ENCODE data around the gene SMARCB1.

Gene SMARCB1

DNA sequence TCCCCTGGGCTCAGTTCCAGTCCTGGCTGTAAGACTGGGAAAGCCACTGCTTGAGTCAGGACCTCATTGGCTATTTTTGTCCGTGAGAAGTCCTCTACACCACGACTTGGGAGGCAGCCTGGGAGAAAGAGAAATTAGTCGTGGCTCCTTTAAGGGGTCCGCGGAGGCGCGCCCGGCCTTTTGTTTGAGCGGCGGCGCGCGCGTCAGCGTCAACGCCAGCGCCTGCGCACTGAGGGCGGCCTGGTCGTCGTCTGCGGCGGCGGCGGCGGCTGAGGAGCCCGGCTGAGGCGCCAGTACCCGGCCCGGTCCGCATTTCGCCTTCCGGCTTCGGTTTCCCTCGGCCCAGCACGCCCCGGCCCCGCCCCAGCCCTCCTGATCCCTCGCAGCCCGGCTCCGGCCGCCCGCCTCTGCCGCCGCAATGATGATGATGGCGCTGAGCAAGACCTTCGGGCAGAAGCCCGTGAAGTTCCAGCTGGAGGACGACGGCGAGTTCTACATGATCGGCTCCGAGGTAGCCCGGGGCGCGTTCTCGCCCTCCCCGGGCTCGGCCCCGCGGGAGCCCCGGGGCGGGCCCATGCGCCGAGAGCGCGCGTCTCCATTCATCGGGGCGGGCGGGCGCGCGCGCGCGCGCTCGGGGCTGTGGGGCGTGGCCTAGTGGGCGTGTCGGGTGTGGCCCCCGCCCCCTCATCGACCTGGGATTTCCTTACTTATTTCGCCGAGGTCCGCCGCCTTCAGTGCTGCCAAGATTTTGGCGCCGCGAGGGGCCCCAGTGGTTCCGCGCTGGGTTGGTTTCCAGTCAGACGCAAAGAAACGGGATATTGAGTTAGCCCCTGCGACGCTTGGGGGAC, at the start of gene SMARCB1:
TSS of gene SMARCB1 (plus strand) at position 215 of the 848 bp plus-strand sequence. CDS start at position 419, 204 bp downstream.
- peak; percentile 79 for DNase-seq (ENCODE audit: low read depth)

DNA sequence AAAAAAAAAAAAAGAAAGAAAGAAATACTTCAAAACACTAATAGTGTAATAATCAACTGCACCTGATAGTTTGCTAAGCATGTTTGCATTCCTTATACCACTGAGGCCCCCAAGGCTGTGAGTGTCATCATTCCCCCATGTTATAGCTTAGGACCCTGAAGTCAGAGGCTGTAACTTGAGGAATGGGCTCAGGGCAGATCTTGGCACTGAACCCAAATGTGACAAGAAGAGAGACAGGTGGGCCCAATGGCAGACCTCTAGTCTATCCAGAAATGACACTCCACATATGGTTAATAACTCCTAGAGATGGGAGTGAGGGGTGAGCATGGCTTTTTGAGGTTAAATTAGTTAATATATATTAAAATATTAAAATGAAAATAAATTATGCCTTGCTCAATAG, 49.1 kb upstream of the SMARCB1 start:
- DNase-seq (ENCODE audit: low read depth), result no peak

DNA sequence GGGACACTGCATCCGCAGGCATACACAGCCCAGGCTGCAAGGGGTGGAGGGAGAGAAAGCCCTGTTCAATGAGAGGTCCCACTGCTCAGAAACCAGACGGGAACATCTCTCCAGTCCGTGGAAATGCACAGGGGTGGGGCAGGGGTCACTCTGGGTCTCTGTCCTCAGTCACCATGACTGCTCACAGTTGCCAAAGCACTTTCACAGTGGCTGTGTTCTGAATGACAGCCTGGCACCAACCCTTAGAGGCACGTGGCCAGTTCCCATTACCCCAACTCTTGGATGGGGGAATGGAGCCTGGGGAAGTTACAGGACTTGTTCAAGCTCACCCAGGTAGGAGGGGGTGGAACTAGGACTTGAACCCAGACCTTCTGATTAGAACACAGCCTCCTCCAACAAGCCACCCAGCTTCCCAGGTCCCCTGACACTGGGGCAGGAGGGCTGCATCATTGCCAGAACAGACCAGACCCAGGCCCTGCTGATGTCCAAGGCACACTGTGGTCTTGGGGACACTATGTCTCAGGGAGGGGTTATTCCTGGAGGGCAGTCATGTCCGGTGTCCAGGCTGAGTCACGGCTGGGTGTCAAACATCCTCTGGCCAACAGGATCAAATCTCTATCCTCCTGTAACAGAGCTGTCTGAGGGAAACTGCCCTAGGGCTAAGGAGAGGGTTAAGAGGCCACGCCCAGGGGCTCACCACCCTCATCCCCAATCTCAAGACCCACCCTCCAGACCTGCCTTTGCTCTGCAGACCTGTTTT, 44.1 kb upstream of the SMARCB1 start:
- DNase-seq (ENCODE audit: low read depth), result no peak

DNA sequence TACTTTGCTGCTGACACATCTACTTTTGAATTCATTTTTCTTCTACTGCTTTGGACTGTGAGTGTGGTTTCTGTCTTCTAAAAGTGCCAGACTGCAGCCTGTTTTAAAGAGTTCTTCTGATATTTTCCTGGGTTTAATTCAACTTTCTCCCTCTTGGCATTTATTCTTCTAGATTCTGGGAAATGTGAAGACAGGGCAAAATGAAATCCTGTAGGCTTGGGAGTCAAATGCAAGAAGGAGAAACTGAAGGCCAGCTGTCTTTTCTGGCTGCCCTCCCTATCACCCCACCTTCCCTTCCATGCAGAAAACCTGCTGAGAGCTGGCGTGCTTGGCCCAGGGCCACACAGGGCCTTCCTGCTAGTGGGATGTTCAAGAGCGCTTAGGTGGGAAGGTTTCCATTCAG, 43.5 kb upstream of the SMARCB1 start:
- no peak for DNase-seq (ENCODE audit: low read depth)

DNA sequence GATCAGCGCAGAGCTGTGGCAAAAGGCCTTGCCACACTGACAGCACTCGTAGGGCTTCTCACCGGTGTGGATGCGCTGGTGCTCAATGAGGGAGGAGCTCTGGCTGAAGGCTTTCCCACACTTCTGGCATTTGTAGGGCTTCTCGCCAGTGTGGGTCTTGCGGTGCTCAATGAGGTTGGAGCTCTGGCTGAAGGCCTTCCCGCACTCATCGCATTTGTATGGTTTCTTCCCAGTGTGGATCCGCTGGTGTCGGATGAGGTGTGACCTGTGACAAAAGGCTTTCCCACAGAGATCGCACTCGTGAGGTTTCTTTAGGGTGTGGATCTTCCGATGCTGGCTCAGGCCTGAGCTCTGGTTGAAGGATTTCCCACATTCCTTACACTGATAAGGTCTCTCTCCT, 42.8 kb upstream of the SMARCB1 start:
- no peak for DNase-seq (ENCODE audit: low read depth)

DNA sequence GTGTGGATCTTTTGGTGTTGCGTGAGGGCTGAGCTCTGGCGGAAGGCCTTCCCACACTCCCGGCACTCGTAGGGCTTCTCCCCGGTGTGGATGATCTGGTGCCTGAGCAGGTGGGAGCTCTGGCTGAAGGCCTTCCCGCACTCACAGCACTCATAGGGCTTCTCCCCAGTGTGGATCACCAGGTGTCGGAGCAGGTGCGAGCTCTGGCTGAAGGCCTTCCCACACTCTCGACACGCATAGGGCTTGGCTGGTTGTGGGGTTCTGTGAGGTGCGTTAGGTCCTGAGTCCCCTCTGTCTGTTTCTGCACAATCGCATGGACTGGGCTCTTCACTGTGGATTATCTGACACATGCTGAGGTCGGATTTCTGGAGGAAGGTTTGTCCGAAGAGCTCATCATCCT, 42.3 kb upstream of the SMARCB1 start:
- no peak for DNase-seq (ENCODE audit: low read depth)

DNA sequence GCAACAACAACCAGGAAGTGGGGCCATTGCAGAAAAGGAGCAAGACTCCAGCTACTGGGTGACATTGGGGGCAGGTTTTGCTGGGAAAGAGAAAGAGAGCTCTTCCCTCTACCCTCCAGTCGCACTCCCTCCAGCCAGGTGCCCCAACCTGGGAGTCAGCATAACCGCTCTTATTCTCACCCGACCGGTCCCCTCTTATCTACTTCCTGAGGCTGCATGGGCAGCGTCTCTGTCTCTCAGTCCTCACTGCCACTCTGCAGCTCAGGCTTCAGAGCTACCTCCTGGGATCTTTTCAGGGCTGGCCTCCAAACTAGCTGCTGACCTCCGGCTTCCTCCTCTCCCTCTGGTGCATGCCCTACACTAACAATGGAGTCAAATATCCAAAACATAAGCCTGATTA, 41.0 kb upstream of the SMARCB1 start:
- DNase-seq (ENCODE audit: low read depth), result no peak

DNA sequence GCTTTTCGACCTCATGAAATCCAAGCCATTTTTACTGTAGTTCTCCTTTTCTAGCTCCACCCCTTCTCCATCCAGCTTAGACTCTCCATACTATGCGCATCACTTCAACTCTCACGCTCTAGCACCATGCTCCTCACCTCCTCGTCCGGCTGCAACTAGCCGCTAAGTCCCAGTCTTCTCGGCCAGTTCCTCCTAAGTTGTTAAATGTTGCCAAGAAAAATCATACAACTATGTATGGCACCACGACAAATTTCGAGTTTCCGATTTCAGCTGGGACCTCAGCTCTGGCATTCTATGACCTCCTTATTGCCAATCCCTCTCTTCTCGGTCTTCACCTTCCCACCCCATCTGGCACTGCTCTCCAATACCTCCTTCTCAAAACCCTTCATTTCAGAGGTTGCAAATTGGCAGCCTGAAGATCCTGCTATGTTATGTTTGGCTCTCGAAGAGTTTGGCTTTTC, 36.9 kb upstream of the SMARCB1 start:
- no peak for DNase-seq (ENCODE audit: low read depth)

DNA sequence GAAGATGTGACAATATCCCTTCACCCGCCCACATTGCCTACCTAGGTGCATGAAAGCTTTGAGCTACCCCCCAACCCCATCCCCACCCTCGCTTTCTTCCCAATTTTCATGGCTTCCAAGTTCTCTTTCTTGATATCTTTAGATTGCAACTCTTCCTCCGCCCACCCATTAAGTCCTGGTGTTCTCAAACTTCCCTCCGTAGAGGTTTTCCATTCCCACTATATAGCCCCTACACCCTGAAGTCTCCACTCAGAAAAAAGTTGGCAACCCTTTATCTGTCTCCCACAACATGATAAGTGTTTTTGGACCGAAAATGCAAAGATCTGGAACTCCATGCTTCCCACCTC, 36.4 kb upstream of the SMARCB1 start:
- no peak for DNase-seq (ENCODE audit: low read depth)

DNA sequence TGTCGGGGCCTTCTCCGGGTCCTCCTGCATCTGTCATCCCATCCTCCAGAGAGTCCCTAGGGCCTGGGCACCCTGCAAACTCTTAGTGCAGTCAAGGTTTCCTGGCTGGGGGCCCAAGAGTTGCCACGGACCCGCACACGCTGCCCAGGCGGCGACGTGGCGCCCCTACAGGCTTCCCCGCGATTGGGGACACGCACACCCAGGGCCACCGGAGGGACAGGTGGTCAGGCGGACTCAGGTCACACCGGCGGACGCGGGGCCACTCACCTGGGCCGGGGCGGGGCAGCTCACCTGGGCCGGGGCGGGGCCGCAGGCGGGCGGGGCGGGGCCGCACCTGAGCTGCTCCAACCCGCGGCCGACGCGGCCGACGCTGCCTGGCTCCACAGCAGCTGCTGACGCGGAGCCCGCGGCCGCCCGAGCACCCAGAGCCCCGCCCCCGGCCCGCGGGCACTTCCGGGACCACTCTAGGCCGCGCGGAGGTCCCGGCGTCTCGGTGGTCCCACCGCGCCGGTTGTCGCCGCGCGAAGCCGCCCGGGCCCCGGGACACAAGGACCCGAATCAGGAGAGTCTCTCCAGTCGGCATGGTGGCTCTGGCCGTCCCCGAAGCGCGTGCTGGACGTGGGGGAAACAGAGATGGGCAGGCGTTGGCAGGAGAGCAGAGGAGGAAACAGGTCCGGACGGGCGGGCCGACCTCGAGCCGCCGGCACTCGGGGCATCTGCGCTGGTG, 35.9 kb upstream of the SMARCB1 start, which contains the start of gene ZNF70:
TSS of gene ZNF70 (minus strand) at position 399 of the 727 bp plus-strand sequence. CDS start 5,972 bp downstream, outside the sequence.
- DNase-seq (ENCODE audit: low read depth), result peak; percentile 79

DNA sequence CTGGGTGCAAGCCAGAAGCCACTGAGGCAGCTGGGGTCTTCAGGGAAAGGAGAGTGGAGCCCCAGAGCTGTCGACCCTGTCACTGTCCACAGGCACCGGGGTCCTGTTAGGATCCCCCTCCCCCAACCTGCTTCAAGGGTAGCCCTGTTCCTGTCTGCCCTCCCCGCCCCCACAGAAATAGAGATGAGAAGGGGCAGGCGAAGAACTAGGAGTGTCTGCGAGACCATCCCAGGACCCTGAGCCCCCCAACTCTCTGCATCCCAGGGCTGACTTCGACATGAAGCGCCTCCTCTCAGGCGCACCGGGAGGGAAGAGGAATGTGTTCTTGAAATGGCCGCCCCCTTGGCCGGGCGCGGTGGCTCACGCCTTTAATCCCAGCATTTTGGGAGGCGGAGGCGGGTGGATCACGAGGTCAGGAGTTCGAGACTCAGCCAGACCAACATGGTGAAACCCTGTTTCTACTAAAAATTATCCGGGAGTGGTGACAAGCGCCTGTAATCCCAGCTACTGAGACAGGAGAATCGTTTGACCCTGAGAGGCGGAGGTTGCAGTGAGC, 35.2 kb upstream of the SMARCB1 start:
- no peak for DNase-seq (ENCODE audit: low read depth)

DNA sequence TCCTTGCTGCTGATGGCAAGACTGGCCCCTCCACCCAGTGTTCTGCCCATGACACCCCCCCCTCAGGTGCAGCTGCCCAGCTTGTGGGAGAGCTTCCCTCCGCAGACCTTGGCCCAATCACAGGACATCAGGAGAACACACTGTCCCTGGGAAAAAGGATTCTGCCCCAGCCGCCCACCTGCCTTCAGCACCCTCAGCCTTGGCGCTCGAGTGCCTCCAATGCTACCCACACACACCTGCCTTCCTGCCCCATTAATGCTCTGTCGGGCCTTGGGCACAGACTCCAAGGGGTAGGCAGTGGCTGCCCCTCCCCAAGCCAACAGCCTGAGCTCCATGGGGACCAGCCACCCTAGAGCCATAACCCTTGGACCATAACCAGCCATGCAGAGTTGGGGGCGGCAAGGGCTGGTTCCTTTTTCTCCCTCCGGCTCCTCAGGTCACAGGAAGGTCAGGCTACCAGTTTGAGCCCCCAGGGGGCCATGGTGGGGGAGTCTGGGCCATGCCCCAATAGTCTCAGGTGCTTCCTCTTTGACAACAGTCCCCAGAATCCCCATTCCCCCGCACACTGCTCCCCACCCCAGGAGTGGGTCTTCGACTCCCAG, 34.6 kb upstream of the SMARCB1 start:
- no peak for DNase-seq (ENCODE audit: low read depth)

DNA sequence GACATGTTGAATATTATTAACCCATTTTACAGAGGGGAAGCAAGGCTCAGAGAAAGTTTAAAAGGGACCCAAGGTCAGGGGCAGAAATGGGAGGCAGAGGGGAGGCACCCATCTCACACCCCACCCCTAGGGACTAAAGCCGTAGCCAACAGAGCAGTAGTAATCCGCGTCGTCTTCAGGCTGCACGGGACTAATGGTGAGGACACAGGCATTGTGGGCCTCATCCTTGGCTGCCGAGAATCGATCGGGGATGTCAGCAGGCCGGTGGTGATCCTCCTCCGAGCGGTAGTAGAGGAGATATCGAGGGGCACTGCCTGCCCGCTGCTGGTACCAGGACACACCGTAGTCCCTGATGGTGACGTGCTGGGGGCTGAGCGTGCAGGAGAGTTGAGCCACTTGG, 34.0 kb upstream of the SMARCB1 start:
- no peak for DNase-seq (ENCODE audit: low read depth)

DNA sequence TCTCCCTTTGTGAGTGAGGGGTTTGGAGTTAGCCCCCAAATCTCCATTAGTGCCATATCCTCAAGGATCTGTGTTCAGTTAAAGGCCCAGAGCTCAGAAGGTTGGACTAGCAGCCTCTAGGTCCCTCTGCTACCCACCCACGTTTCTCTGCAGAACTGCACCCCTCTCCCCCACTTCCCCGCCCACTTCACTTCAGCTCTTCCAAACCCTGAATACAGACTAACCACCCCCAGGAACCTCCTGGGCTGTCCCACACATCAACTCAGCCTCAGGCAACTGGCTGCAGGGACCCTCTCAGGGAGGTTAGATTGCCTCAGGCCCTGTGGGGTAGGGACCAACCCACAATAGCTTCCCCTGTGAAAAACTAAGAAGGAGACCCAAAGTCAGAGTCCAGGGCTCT, 33.4 kb upstream of the SMARCB1 start:
- DNase-seq (ENCODE audit: low read depth), result no peak

DNA sequence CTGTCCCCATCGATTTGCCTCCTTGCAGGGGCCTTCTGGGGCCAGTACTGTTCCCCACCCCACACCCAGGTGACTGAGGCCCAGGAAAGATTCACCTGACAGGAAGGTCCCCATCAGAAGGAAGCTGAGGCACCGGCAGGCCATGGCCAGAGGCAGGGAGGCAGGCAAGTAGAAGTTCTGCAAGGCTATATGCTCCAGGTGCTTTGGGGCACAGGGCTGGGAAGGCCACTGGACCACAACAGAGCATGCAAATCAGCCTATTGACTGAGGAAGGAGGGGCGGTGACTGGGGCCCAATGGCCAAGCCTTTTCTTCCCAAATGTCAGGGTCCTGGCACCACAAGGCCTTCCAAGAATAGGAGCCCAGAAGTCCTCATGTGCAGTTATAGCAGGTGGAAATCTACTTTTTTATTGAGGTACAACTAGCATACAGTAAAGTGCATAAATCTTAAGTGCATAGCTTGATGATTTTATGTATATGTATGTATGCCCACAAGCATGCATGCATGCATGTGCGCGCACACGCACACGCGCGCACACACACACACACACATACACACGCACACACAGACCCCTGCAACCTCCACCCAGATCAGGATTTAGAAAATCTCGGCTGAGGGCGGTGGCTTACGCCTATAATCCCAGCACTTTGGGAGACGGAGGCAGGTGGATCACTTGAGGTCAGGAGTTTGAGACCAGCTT, 32.4 kb upstream of the SMARCB1 start, which contains the start of gene VPREB3:
TSS of gene VPREB3 (minus strand) at position 206 of the 700 bp plus-strand sequence. CDS start at position 144, 62 bp downstream.
- no peak for DNase-seq (ENCODE audit: low read depth)

DNA sequence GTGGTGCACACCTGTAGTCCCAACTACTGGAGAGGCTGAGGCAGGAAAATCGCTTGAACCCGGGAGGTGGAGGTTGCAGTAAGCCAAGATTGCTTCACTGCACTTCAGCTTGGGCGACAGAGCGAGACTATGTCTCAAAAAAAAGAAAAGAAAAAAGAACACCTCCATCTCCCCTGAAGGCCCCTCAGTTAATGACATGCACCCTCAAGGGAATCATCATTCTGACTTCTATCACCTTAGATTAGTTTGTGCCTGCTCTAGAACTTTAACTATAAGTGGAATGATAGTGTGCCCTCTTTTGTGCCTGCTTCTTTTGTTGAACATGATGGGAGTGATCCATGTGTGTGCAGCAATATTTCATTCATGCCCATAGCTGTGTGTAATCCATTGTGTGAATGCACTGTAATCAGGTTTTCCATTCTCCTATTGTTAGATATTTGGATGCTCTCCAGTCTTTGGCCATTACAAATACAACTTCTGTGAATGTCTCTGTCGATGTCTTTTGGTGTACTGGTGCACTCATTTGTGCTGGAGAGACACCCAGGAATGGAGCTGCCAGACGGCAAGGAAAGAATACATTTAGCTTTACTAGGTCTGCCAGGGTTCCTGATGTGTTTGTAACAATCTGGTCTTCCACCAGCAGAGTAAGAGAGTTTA, 31.7 kb upstream of the SMARCB1 start:
- no peak for DNase-seq (ENCODE audit: low read depth)

DNA sequence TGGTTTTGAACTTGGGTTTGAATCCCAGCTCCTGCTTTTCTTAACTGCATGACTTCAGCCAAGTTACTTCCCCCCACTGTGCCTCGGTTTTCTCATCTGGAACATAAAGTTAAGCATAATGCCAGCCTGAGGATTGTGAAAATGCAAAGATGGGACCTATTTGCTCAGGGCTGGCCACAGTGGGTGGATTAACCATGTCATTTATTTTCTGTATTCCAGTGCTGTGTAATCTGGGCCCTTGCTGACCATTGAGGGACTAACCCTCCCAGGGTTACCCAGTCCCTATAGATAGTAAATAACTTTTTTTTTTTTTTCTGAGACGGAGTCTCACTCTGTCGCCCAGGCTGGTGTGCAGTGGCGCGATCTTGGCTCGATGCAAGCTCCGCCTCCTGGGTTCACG, 31.1 kb upstream of the SMARCB1 start:
- no peak for DNase-seq (ENCODE audit: low read depth)

DNA sequence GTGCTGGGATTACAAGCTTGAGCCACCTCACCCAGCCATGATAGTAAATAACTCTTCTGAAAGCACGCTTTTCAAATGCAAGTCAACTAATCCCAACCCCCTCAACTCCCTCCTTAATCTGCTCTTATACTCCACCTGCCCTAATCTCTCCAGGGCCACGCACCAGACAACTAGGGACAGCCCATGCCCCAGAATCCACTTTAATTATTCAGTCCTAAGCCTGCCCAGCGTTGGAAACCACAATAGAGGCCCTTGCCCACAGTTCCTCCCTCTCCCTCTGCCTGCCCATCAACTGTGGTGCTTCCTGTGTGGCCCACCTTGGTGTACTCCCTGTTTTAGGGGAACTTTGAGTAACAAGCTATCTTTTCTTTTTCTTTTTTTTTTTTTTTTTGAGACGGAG, 29.9 kb upstream of the SMARCB1 start:
- DNase-seq (ENCODE audit: low read depth), result no peak

DNA sequence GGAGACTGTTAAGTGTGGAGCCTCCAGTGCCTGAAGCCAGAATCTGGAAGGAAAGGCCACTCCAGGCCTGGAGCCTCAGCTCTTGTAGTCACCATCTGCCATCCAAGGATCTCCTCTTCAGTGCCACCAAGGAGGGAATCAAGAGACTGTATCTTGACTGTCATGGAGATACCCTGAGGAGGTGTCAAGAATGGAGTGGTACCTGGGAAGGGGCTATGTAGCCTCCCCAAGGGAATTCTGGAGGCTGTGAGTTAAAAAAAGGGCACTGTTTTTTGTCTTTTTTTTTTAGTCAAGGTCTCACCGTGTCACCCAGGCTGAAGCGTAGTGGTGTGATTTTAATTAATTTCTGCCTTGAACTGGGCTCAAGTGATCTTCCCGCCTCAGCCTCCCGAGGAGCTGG, 27.2 kb upstream of the SMARCB1 start:
- no peak for DNase-seq (ENCODE audit: low read depth)

DNA sequence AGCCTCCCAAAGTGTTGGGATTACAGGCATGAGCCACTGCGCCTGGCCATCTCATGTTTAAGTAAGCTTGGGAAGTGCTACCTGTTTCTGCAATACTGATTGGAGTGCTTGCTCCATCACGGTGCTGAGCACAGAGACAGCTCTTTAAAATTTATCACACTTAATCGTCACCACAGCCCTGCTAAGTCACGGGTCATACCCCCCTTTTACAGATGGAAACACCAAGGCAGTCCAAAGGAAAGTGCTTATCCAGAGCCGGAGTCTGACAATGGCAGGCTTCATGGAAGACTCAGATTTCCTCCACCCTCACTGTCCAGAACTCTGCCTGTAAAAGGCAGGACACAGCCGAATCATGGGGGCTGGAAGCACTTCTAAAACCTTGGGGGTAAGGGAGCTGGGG, 26.7 kb upstream of the SMARCB1 start:
- DNase-seq (ENCODE audit: low read depth), result no peak
